Hematopoietic multipotent progenitor cell treated with erythropoietin and hydrocortisone succinate and interleukin-3 and kit ligand, for 6 days (in vitro differentiated cells): ENCODE results near the gene UROS.

Experiments used
- DNase-seq: peaks from one replicate; pipeline ENCODE4 v3.0.0-alpha.2; 2015

UROS gene

DNA sequence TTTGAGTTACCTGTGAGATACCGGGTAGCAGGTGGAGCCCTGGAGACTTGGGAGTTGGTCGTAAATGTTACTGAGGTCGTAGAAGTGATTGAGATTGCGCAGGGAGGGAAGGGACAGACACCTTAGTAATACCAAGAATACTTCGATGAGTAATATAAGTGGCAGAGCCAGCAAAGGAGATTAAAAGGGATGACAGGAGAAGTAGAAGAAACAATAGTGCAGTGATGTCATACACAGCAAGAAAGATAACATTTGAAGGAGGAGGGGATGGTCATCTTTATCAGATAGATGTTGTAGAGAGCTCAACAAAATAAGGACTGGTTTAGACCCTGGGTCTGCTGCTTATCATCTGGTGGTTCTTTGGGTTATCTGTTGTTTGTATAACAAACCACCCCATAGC is 5.3 kb upstream of the UROS start:
- peak; percentile 21 for DNase-seq

DNA sequence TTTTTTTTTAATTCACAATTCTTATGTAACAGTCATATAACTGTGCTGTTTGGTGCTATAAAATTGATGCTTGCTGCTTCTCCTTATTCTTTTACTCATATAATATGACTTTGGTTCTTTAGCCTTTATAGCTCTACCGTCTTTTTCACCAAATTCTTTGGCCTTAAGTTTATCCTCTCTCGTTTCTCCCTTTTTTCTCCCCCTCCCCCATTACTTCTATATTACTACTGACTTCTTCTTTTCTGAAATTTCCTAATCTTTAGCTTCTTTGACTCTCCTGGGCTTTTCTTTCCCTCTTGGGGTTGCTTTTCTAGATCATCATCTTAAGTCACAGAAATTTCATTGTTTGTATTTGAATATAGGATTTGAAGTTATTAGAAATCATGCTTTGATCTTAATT is 4.1 kb upstream of the UROS start:
- no peak for DNase-seq

DNA sequence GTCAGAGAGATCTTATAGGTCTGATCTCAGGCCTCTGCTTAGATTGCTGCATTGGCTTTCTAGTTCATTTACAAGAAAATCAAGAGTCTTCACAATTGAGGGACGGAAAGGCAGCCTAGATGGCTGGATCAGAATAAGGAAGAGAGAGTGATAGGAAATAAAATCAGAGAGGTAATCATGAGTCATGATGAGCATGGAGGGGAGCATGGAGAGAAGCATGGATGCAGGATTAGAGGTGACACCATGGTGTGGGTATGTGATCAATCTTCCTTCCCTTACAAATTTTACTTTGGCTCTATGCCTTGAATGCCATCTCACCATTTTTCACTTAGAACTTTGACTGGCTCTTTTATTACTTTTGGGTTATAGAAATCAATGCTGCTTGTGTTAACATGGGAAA is 1.7 kb upstream of the UROS start:
- DNase-seq, result no peak

DNA sequence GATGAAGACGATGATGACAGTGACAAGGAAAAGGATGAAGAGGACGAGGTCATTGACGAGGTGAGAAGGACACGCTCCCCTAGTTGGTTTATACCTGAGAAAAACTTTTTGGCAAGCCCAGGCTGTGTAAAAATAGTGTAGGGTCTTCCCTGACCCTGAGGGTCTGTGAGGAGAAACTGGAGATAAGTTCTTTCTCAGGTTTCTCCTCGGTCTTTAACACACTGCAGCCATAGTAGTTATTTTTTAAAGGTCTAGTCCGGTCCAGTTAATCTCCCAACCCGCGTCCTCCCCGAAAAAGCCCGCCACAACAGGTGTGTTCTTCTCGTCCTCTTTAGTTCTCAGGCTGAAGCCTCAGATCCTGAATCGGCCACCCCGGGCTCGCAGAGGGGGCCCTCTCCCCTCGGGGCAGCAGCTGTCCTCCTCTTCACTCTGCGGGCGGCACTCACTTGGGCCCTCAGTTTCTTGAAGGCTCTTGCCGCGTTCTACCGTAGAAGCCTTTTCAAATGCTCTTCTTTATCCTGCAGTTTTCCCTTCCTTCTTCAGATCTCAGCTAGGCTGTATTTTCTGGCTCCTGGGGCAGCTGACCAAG is 699 bp upstream of the UROS start:
- no peak for DNase-seq

DNA sequence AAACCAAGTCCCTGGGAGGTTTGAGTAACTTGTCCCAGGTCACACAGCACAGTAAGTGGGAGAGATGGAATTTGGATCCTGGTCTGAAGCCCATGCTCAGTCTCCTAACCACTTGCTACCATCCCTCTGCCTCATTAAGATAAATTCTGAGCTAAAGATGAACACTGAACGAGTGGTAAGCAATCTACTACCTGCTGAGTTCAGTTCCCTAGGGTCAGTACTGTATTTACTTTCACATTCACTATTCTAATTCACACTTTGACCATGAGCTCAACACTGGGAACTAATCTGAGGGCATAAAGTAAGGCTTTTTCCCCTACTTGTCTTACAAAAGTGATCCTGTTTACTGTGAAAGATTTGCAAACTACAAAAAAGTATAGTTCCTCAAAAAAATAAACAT is 2.4 kb downstream of the UROS start:
- DNase-seq, result no peak

DNA sequence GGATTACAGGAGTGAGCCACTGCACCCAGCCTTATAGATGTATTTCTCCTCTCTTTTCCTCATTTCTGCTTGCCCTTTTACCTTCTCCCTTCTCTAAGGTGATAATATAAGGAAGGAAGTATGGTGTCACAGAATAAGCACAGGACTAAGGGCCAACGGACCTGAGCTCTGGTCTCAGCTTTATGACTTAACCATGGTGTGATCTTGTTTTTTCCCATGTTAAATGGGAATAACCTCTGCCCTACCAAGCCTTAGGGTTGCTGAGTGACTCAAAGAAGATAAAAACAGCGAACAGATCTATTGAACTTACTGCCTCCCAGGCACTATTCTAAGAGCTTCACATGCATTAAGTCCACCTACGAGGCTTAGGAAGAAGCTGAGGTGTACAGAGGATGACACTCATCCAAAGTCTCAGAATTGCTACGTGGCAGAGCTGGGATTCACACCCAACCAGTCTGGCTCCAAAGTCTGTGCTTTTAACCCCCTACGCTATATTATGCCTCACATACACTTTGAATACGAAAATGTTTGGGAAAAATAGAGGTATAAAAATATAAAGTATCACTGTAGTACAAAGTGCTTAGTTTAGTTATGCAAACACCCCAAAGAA is 5.6 kb downstream of the UROS start:
- no peak for DNase-seq

DNA sequence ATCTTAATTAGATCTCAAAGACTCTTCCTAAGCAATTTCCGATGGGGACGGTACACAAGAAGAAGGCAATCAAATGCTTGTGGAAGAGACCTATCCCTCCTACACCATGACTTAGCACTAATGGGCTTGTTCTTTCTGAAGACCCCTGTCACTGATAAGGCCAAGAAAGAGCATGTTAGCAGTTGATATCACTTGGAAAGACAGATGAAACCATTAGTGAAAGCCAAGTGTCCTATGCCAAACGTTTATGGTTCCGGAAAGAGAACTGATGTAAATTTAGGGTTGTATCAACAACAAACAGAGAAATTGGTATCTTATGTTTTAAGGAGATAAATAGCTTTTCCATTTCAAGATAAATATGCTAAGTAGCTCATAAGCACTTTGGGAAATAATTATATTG is 6.5 kb downstream of the UROS start:
- peak; percentile 95 for DNase-seq

DNA sequence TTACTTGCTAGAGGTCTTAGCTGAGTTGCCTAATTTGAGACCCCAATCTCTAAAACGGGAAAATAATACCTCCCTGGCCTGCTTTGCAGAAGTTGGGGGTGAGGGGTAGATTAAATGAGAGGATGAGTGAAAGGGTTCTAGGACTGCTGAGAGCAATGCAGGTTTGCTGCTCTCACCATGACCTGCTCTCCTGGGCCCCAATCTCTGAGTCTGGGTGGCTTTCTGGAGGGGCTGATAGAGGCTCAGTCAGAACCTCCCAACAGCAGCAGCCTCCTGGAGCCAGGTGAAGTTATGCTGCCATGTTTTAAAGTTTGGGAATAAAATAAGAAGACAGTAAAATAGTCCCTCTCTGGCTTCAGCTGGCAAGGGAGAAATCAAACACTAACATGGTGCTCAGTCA is 7.3 kb downstream of the UROS start:
- peak; percentile 50 for DNase-seq

DNA sequence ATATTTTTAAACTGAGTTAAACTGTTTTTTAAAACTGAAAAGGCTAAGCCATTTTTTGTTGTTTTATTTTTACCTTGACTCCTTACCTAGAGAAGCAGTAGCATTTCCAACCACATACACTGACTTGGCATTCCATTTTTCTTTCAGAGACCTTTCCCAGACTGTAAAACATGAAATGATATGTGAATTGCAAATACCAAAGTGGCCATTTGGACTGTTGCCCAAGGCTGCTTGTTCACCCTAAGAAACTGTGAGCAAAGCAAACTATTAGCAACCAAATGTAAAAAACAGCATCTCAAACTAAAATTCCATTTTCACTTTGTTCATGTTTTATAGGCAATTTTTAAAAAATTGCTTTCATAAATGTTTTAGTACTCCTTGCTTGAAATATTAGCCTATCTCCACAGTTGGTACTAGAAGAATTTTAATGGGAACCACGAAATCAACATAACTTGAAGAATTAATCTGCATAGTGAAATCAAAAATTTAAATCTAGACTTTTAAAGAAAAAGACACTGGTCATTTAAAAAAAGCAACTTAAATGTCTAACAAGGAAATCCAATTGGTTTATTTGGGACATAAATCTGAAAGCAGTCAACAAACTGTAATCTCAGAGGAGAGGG is 10.8 kb downstream of the UROS start:
- no peak for DNase-seq

DNA sequence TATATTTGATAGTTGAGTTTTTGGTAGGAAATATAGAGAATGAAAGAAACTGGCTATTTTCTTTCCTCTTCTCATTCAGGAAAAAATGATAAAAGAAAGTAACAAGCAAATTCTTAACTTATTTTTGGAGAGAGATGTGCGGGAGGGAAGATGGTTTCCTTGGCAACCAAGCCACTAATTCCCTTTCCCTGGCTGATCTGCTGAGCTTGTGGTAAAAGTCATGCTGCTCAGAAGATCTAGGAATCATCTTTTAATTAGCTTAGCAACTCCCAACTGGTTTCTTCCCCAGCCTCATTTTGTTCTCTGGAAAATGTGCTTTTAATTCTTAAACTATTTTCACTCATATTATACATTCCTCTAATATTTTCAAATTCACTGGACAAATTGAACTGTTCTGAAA is 11.8 kb downstream of the UROS start:
- DNase-seq, result no peak

DNA sequence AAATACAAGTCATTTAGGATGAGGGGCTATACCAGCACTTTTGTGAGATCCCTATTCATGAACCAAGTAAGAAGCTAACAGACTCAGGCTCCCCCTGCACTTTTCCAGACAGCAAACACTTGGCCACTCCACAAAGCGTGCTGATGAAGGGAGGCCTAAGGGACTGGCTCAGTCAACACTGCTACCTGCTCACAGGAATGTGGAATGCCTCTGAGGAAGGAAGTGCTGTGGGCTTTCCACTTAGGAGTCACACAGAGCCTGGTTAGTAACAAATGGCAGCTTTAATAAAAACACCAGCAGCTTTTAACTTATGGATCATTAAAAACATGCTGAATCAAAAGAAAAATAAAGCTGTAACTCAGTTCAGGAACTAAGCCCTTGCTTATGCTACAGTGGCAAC is 15.0 kb downstream of the UROS start:
- no peak for DNase-seq

DNA sequence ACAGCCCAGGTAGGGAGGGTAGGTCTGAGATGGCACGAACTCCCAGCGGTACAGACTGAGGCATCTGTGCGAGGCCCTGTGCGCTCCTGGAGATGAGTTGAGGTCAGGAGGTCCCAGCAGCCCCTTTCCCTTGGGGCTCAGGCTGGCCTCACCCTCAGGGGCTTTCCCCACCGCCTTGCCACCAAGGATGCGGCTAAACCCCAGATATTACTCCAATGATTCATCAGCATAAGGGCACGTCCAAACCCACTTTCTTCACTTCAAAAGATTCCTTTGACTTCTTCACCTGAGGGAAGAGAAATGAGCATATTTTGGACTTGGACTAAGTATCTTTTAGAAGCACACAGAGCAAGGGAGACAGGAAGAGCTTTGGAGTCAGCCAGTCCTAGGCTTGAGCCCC is 20.3 kb downstream of the UROS start:
- no peak for DNase-seq

DNA sequence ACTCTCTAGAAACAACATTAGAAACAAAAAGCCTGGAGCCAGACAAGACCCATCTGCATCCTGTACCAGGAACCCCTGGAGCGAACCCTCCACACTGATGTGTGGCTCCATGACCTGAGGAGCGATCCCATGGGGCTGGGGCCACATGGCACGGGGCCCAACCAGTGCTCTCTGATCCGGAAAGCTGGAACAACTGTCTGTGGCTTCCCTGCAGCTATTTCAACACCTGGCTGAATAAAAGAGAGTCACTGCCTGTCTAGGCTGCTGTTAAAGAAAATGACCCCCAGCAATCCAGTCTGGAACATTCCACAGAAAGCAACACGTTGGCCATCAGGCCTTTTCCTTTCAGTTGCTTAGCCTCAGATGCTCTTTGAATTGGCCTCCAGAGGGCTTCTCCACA is 20.9 kb downstream of the UROS start:
- no peak for DNase-seq

DNA sequence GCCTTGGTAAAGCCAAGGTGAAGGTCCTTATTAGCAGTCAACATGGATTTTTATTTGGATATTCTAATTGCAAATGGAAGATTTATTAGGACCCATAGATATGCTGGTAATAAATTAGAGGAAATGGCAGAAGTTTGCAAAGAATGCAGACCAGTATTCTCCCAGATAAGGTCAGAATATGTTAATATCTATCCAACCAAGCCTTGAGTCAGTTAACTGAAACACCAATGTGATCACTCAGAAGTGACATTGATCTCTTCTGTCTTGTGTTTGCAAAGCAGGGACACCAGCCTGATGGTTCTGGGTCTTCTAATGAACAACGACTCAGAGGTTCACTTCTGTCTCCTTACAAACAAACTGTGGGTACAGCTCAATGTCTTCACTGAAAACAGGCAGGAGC is 21.5 kb downstream of the UROS start:
- peak; percentile 36 for DNase-seq

DNA sequence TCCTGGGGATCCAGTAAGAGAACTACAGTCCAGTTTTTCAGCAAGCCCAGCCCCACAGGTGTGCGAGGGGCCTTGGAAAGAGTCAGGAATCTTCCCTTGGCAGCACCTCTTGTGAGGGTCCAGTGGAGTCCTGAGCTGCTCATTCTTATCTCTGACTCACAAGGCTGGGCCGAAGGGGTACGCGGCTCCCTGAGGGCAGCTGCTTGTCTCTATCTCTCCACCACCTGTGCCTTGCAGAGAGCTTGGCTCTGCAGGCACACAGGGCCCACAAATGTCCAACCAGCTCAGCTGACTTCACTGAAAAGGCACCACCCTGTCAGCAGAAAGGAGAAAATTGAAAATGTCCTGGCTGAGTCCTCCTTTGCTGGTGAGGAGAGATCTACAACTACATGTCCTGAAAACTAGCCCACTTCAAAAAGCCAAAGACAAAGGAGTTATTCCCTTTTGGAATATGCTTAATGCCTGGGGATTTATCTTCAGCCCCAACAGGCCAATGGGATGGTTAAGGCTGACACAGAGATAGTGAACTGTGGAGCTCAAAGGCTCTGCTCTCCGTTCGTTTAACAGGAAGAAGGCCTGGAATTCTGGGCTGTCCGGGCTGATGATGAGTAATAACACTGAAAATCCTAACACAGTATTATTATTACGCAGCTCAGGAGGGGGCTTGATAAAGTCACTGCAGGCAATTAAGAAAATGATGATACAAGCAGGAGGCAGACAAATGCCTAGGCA is 23.4 kb downstream of the UROS start:
- DNase-seq, result peak; percentile 83

DNA sequence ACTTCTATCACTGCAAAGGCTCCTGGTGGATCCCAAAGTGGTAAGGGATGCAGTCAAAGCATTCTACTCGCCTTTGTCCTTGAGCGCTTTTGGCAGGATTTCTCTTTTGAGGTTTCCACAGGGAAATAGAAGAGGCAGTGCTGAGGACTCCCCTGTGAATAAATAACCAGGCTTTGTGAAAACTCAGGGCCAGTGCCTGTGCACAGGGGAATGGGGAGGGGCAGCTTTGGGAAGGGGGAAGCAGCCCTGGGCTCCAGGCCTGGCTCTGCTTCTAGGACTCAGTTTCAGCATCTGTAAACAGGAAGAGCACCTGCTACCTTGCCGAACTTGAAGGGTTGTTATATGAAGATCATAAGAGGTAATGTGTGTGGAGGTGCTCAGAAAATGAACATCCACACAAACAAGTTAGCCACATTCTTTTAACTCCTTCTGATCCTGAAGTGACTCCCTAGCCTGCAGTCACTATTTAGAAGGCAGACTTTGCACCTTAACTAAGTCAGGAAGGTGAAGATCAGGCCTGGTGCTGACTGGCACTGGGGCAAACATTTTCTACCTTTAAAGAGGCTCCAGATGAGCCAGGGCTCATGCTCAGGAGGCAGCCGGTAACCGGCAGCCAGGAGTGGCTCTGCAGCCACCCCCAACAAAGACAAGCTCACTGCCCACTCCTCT is 24.9 kb downstream of the UROS start:
- DNase-seq, result no peak

DNA sequence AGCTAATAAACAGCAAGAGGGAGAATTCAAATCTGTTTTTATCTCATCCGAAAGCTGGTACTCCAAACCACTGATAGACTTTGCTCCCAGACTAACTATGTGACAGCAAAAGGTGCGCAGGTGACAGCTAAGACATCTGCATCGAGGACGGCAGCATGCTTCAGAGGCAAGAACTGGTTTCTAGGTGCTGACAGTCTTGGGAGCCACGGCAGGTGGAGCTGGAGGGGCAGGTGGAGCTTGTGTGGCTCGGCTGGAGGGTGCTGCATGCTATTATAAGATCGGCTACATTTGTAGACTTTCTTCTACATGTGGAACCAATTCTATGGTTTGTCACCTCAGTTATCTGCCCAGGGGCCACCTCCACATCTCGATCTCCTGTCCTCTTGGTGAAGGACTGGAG is 25.6 kb downstream of the UROS start:
- DNase-seq, result no peak

DNA sequence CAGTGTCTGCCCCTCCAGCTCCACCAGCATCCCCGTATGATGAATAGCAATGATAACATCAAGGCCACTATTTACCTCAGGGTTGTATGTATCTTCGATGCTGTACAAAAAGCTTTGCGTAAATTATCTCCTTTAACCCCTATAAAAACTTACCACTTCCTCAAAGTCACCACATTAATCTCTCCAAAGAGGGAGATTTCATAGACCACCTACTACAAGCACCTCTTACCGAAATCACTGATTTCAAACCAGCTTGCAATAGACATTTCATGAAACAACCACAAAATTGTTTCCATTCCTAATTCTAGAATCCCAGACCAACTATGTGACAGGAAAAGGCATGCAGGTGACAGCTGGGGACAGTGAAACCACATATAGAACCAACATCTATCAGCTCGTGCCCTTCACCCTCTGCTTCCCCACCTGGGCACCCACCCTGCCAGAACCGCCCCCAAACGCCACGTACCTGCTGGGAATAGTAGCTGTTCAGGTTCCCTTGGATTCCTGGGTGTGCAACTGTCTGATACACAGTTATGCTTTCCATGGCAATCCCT is 27.3 kb downstream of the UROS start:
- no peak for DNase-seq

DNA sequence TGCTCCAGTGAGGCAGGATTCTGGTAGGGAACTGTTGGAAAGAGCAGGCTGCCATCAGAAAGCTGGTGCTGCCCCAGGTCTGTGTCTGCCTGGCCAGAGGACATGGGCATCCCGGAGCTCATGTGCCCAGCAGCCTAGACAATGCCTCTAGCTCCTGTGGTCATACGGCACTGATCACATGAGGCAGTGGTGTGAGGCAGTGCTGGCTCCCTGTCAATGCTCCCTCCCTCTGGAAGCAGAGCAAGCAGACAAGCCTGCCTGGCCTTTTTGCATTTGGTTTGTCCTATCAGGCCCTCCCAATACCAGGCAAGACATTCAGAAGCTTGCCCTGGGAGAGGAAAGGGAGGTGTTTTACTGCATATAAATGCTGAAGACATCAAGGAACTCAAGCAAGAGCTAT is 27.9 kb downstream of the UROS start:
- no peak for DNase-seq

DNA sequence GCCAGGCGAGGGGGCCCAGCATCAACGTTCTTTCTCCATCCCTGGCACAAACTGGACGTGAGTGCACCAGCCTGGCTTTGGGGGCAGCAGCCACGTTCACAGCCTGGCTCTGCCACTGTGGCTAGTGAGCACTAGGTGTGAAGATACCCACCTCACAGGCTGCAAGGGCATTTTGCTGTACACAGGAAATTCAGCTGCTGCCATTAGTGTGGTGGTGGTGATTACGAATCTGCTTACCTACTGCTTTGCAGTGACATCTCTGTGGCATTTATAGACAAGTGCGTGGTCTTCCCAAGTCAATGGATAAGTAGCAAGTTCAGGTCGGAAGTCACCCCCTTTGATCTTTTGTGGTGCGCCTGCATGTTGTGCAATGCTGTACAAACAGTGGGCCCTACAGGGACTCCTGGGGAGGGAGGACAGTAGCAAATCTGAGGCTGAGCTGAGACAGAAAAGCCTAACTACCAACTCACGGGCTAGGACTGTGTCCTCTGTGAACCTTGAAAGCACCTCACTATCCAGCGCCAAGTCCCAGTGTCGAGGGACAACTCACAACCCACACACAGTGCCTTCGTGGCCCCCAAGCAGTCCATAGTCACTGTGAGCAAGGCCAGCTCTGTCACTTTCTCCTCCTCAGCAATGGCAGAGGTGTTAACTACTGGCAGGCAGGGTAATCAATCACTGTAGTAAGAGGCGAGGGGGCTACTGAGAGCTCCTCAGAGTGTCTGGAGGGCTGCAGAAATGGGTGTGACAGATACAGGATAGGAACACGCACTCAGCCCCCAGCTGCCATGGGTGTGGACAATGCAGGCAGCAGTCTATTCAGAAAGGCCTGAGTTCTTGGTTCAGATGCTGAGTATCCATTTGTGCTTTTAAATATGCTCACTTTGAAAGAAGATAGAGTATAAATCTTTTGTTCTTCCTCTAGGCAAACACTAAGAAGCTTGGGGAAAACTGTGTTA is 30.4 kb downstream of the UROS start:
- DNase-seq, result no peak

DNA sequence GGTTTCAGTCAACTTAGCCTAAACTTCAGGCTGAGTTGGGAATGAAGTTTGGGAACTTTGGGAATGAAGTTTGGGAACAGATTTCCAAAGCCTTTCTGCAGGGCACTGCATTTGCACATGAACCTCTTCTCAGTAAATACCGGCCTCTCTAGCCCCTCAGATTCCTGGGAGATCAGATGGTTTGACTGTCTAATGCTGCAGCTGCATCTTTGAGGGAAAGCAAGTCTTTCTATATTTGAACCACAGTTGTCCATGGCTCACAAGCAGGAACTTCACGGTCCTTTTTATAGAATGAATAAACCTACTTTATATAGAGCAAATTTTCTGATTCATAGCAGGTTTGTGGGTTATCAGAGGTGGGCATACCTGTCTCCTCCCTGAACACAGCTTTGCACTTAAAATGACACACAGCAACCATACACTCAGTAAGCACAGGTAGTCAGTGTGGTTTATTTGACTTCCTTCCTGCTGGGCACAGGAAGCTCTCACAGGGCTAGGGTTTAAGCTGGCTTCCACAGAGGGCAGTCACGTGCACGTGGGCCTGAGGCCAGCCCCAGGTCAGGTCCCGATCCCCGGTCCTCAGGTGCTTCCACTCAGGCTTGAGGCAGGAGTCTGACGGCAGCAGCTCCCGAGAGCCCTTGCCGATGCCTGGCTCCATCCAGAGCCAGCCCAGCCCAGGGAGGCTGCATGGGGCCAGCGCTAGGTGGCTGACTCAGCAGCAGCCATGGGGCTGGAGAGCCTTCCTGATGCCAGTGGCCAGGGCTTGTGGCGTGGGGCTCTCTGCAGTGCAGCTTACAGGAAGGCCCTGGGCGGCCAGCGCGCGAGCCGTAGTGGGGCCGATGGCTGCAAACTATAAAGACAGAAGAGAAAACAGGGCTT is 34.7 kb downstream of the UROS start:
- DNase-seq, result no peak
